NCI-H2227 (cell line): ENCODE data around the gene HEG1.

Source experiments
- DNase-seq: peaks from one replicate; lab custom pipeline; 2025; ENCODE audit not compliant: unreplicated experiment; lab: John Stamatoyannopoulos, UW

Gene HEG1

GRCh38 chr3:124918524-124918923 lies 137.3 kb downstream of the HEG1 start:
- DNase-seq, result no peak

- no peak for DNase-seq
These were observed 138.9 kb downstream of the HEG1 start for GRCh38 chr3:124916837-124917409.
